Panc1 (cell line): Measurements from ENCODE around the gene SPOCK1.

Experiments
- CTCF ChIP-seq: fragments of 450-650 bp; IDR thresholded peaks from 2 replicates; pipeline ENCODE4 v1.5.1; 2017; ENCODE audit warnings: mild to moderate bottlenecking
- POLR2AphosphoS5 ChIP-seq: IDR thresholded peaks from 2 replicates; pipeline ENCODE4 v1.6.1; 2012; ENCODE audit warnings: mild to moderate bottlenecking, low read depth, low read length, moderate library complexity
- REST ChIP-seq, 2 experiments: IDR thresholded peaks; 2 replicates each; pipeline ENCODE4 v1.6.1; 2011 to 2012; ENCODE audit warnings: low read depth in 2 of 2, control low read depth in 1 of 2, low read length in 1 of 2, mild to moderate bottlenecking in 1 of 2, moderate library complexity in 1 of 2; ENCODE audit not compliant: insufficient read depth in 1 of 2
- TCF7L2 ChIP-seq: IDR thresholded peaks from 2 replicates; pipeline ENCODE4 v1.6.1; 2011; ENCODE audit warnings: mild to moderate bottlenecking, low read depth, low read length, inconsistent platforms

GRCh38 chr5:137446615-137447014 lies 52.5 kb downstream of the SPOCK1 start:
- TF ChIP-seq CTCF (no peak), POLR2AphosphoS5 (no peak), REST (IDR thresholded peaks at IDR 0.05; ENCODE audit: insufficient read depth in 1 of 2, low read depth in 2 of 2, low read length in 1 of 2) (no peak), TCF7L2 (no peak)
